Osteoblast (primary cell): ENCODE results near the gene POLD1. TPM values are rescaled to one million over a fixed set of nuclear protein-coding genes. Genes with fewer than 3 reads are reported as not detected.
A peak's percentile ranks its signal among the peaks of the same experiment; 100 is the strongest.

Experiments
- DNase-seq: peaks from one replicate; pipeline ENCODE4 v3.0.0; 2011; ENCODE audit warnings: low spot score, mixed read lengths; ENCODE audit not compliant: insufficient read length; ENCODE audit errors: missing footprints
- H2AFZ ChIP-seq: 2 replicates; pipeline ENCODE4 v1.6.0; 2011; ENCODE audit warnings: mild to moderate bottlenecking, low read length
- H3K27ac ChIP-seq: 2 replicates; pipeline ENCODE4 v1.5.1; 2011; ENCODE audit warnings: mild to moderate bottlenecking, low read depth, low read length, moderate library complexity
- H3K27me3 ChIP-seq: 2 replicates; pipeline ENCODE4 v1.6.0; 2012; ENCODE audit warnings: mild to moderate bottlenecking, control low read depth, inconsistent platforms, low read length, moderate library complexity; ENCODE audit not compliant: insufficient read depth
- H3K36me3 ChIP-seq: 2 replicates; pipeline ENCODE4 v1.5.1; 2011; ENCODE audit warnings: mild to moderate bottlenecking, low read length, control low read depth, moderate library complexity; ENCODE audit not compliant: insufficient read depth
- H3K4me1 ChIP-seq: 2 replicates; pipeline ENCODE4 v1.5.1; 2011; ENCODE audit warnings: mild to moderate bottlenecking, low read length, control low read depth, moderate library complexity; ENCODE audit not compliant: insufficient read depth
- H3K4me2 ChIP-seq: 2 replicates; pipeline ENCODE4 v1.6.0; 2011; ENCODE audit warnings: mild to moderate bottlenecking, low read length; ENCODE audit not compliant: insufficient read depth
- H3K4me3 ChIP-seq: fragments of 200-600 bp; sonication (generic); 3 replicates; pipeline ENCODE4 v1.5.1; 2012; ENCODE audit warnings: mild to moderate bottlenecking, low read length, inconsistent platforms; ENCODE audit not compliant: insufficient read depth
- H3K79me2 ChIP-seq: 2 replicates; pipeline ENCODE4 v1.6.0; 2012; ENCODE audit warnings: mild to moderate bottlenecking, low read length, control low read depth, inconsistent platforms; ENCODE audit not compliant: insufficient read depth
- H3K9me3 ChIP-seq: 2 replicates; pipeline ENCODE4 v1.5.1; 2011; ENCODE audit warnings: low read depth, low read length, control low read depth
- H4K20me1 ChIP-seq: 2 replicates; pipeline ENCODE4 v1.6.0; 2012; ENCODE audit warnings: mild to moderate bottlenecking, low read length, control low read depth; ENCODE audit not compliant: insufficient read depth
- total RNA-seq: library from RNA; depleted of rRNA; stranded (reverse); fragments of >200 nt; gene quantifications from 2 replicates; pipeline ENCODE4 v1.2.3, GENCODE V29; 2012
- TF ChIP-seq, protein P1 (sequence below): IDR thresholded peaks from 2 replicates; pipeline ENCODE4 v1.5.1; 2011; ENCODE audit warnings: mild to moderate bottlenecking, low read depth, low read length, moderate library complexity; ENCODE audit errors: extremely low read depth

The POLD1 gene
- total RNA-seq, 1 donor = 15.6 TPM

DNA sequence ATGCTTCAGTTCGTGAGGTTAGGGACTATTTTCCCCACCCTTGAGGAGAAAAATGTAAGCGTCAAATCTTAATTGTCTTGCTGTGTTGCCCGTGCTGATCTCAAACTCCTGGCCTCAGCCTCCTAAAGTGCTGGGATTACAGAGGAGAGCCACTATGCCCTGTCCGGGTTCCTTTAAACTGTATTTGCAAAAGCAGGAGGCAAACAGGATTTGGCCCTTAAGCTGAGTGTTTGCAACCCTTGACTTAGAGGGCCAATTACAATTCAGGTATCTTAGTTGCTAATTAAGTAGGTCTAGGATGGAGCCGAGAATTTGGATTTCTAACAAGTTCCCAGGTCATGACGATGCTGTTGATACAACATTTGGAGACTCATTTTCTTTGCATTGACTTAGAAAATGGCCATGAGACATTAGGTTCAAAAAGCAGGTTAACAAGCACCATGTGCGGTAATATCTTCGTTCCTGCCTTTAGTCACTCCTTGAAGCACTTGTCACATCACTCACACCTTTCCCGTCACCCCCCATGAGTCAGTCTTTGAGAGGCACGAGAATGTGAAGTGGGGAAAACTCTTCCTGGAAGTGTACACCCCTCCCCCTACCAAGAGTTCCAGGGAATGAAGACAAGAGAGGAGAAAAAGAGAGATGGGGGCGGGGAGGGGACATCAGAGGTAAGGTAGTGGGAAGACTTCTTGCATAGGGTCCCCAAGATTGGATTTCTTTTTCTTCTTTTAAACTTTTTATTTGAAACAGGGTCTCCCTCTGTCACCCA, 21.3 kb upstream of the POLD1 start:
- no peak overlapping the region for H3K27ac ChIP-seq
- H4K20me1 ChIP-seq = no peaks in the 10 kb centered on the region
- TF ChIP-seq, protein P1, sequence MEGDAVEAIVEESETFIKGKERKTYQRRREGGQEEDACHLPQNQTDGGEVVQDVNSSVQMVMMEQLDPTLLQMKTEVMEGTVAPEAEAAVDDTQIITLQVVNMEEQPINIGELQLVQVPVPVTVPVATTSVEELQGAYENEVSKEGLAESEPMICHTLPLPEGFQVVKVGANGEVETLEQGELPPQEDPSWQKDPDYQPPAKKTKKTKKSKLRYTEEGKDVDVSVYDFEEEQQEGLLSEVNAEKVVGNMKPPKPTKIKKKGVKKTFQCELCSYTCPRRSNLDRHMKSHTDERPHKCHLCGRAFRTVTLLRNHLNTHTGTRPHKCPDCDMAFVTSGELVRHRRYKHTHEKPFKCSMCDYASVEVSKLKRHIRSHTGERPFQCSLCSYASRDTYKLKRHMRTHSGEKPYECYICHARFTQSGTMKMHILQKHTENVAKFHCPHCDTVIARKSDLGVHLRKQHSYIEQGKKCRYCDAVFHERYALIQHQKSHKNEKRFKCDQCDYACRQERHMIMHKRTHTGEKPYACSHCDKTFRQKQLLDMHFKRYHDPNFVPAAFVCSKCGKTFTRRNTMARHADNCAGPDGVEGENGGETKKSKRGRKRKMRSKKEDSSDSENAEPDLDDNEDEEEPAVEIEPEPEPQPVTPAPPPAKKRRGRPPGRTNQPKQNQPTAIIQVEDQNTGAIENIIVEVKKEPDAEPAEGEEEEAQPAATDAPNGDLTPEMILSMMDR = no peak
- H2AFZ ChIP-seq = no peak overlapping the region
- H3K27me3 ChIP-seq = no peaks in the 10 kb centered on the region
- H3K79me2 ChIP-seq = no peaks in the 10 kb centered on the region
- H3K9me3 ChIP-seq = no peaks in the 10 kb centered on the region
- H3K4me3 ChIP-seq = no peak overlapping the region
- DNase-seq = no peak
- no peak overlapping the region for H3K4me2 ChIP-seq
- no peaks in the 10 kb centered on the region for H3K36me3 ChIP-seq
- no peaks in the 10 kb centered on the region for H3K4me1 ChIP-seq

DNA sequence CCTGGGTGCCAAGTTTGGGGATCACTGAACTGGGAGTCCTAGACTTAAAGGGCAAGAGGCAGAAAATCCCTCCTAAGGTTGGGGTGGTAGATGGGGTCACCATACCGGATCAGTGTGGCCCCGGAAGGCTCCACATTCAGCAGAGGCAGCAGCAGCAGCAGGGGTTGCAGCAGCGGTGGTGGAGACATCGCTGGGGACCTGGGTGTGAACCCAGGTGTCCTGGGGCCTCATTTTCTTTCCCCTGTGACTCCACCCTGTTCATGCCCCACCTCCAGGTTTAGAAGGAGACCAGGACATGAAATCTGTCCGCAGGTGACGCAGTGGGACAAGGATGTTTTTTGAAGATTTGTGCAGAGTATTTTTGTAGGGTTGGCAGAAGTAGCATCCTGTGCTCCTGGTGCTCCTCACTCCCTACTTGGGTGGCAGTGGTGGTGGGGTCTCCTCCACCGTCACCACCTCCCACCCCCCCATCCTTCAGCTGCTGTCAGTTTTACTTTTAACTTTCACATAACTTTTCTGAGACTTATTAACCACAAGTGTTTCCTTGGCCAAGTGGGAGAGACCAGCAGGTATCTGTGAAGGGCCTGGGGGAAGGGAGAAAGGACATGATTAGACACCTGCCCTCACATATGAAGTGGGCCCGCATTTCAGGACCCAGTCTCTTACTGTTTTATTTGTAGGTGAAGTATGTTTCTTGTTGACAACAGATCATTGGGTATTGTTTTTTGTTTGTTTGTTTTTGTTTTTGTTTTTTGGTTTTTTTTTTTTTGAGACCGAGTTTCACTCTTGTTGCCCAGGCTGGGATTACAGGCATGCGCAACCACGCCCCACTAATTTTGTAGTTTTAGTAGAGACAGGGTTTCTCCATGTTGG, 18.5 kb upstream of the POLD1 start, which contains the start of gene NAPSA:
Gene NAPSA (minus strand): TSS at position 206 of the 873 bp plus-strand sequence. CDS start 18 bp downstream, at position 188.
- no peak within 1 kb of the TSS for H3K27ac ChIP-seq
- no peaks in the 10 kb centered on the region for H3K4me1 ChIP-seq
- H2AFZ ChIP-seq = no peak within 1 kb of the TSS
- H3K4me3 ChIP-seq = no peak within 1 kb of the TSS
- TF ChIP-seq, protein P1 = no peak
- H4K20me1 ChIP-seq = no peaks in the 10 kb centered on the region
- DNase-seq = no peak
- no peaks in the 10 kb centered on the region for H3K36me3 ChIP-seq
- H3K27me3 ChIP-seq = no peaks in the 10 kb centered on the region
- no peaks in the 10 kb centered on the region for H3K9me3 ChIP-seq
- no peak within 1 kb of the TSS for H3K4me2 ChIP-seq
- no peaks in the 10 kb centered on the region for H3K79me2 ChIP-seq

DNA sequence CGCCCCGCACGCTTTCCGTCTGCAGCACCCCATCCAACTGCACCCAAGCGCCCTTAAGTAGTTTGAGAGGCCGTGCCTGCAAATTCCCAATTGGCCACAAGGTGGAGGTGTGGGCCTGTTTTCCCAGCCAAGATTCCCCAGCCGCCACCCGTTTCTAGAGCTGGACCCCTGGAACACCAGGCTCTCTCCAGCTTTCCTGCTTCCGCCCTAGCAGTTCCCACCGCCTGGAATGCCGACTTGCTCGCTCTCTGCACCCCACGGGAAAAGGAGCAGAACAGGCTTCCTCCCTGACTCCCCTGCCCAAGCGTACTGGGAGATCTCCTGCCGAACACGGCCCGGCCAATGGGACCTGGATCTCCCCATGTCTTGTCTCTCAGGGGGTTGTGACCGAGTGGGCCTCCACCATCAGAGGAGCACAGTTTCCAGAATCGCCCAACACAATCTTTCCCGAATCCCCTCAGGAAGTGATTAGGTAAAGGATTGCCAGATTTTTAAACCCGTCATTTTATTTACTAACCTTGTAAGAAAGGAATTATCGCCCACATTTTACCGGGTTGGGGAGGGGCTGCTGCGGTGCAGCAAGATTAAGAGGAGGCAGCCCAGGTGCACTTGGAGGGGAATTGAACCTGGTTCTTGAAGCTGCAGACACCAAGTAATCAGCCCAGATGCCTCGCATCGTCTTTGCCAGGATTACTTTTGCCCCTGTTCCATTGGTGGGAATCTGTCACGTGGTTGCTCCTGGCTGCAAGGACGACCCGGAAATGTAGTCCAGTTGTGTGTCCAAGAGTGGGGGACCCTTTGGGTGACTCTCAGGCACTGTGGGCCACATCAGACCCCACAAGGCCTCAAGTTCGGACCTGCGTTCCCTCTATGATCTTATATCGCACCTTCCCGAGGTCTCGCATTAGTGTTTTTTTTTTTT, 15.2 kb upstream of the POLD1 start:
- Histone ChIP-seq H2AFZ (peak overlapping the region; percentile 99), H3K4me1 (no peaks in the 10 kb centered on the region), H3K36me3 (no peaks in the 10 kb centered on the region), H3K27ac (peak overlapping the region; percentile 56), H3K4me3 (peak overlapping the region; percentile 87), H3K9me3 (no peaks in the 10 kb centered on the region), H3K27me3 (no peaks in the 10 kb centered on the region), H4K20me1 (no peaks in the 10 kb centered on the region), H3K79me2 (no peaks in the 10 kb centered on the region), H3K4me2 (peak overlapping the region; percentile 98)
- peak; percentile 98 for DNase-seq
- TF ChIP-seq, protein P1 = peak; percentile 81
